Ascending aorta (tissue), 2 donors: Measurements from ENCODE around the gene MOCS3. TPM values are rescaled to one million over a fixed set of nuclear protein-coding genes. Genes with fewer than 3 reads are reported as not detected.

Experiments
- DNase-seq, 2 donors: peaks; one replicate each; pipeline ENCODE4 v3.0.0-alpha.2; 2019; ENCODE audit warnings: low spot score in 2 of 2
- H3K27ac ChIP-seq, 2 donors: fragments of 200-600 bp; sonication (generic); one replicate each; pipeline ENCODE4 v1.5.1; 2016 to 2017; ENCODE audit warnings: mild to moderate bottlenecking in 1 of 2
- H3K27me3 ChIP-seq: fragments of 200-600 bp; sonication (generic); one replicate; pipeline ENCODE4 v1.5.1; 2017
- H3K36me3 ChIP-seq, 2 donors: fragments of 200-600 bp; sonication (generic); one replicate each; pipeline ENCODE4 v1.5.1; 2016
- H3K4me1 ChIP-seq, 2 donors: fragments of 200-600 bp; sonication (generic); one replicate each; pipeline ENCODE4 v1.5.1; 2016 to 2017; ENCODE audit warnings: mild to moderate bottlenecking in 1 of 2
- H3K4me3 ChIP-seq, 2 donors: fragments of 200-600 bp; sonication (generic); one replicate each; pipeline ENCODE4 v1.5.1; 2016 to 2017; ENCODE audit warnings: mild to moderate bottlenecking in 1 of 2
- H3K9me3 ChIP-seq, 2 donors: fragments of 200-600 bp; sonication (generic); one replicate each; pipeline ENCODE4 v1.5.1; 2016
- CTCF ChIP-seq, 3 experiments: fragments of 200-600 bp in 2 of 3; fragments of 450-650 bp in 1 of 3; sonication (generic) in 2 of 3; IDR thresholded peaks; one replicate each; pipeline ENCODE4 v1.5.1; 2016 to 2019; ENCODE audit warnings: antibody characterized with exemption in 3 of 3, mild to moderate bottlenecking in 1 of 3, moderate library complexity in 1 of 3
- intact Hi-C: fragments of 100-400 bp; cut with DNase I; formaldehyde crosslinking; loops from one replicate; pipeline ENCODE4 v1.15.1; 2023
- total RNA-seq: library from RNA; depleted of rRNA; stranded (reverse); fragments of >200 nt; gene quantifications from one replicate; pipeline ENCODE4 v1.1.0, GENCODE V29; 2016

The MOCS3 gene
- total RNA-seq, 1 donor from 2014 or later: 4.7 TPM

- peak in 1 of 2 donors; percentile 66 for DNase-seq
- Histone ChIP-seq H3K27me3 (no peaks in the 10 kb centered on the region), H3K4me3 (peak overlapping the region; percentile 89 to 98), H3K4me1 (peaks cover 0 to 17% of the 10 kb centered on the region in 2 donors), H3K9me3 (no peaks in the 10 kb centered on the region), H3K27ac (peak overlapping the region; percentile 99), H3K36me3 (peaks cover 12 to 14% of the 10 kb centered on the region in 2 donors)
- no peak for TF ChIP-seq CTCF (IDR thresholded peaks at IDR 0.05)
- intact Hi-C loops: no loop called here
Observed at GRCh38 chr20:50930139-50930975, 28.3 kb upstream of the MOCS3 start.

- Histone ChIP-seq H3K4me1 (peaks cover 0 to 12% of the 10 kb centered on the region in 2 donors), H3K36me3 (peaks cover 17 to 20% of the 10 kb centered on the region in 2 donors), H3K27ac (peak overlapping the region; percentile 99), H3K4me3 (peak overlapping the region; percentile 89 to 98), H3K9me3 (no peaks in the 10 kb centered on the region), H3K27me3 (no peaks in the 10 kb centered on the region)
- intact Hi-C loops: loop anchor here (1.0 kb wide), 1 partner anchor 27 kb away; the partner anchor contains the start of genes DPM1 and MOCS3
- no peak for DNase-seq
- no peak for TF ChIP-seq CTCF (IDR thresholded peaks at IDR 0.05)
Observed at GRCh38 chr20:50930976-50931305, 27.7 kb upstream of the MOCS3 start.

- DNase-seq: peak; percentile 73 to 95
- H3K4me3 ChIP-seq: peak within 1 kb of the TSS; percentile 89 to 98
- peak within 1 kb of the TSS; percentile 99 for H3K27ac ChIP-seq
- peak; percentile 75 to 96 (median 83) for TF ChIP-seq CTCF (IDR thresholded peaks at IDR 0.05)
- H3K9me3 ChIP-seq: no peaks in the 10 kb centered on the region
- no peaks in the 10 kb centered on the region for H3K27me3 ChIP-seq
- H3K36me3 ChIP-seq: peaks cover 19 to 25% of the 10 kb centered on the region in 2 donors
- intact Hi-C loops: loop anchor here (1.0 kb wide), 1 partner anchor 27 kb away; the partner anchor contains the start of genes DPM1 and MOCS3
- peaks cover 0 to 7% of the 10 kb centered on the region in 2 donors for H3K4me1 ChIP-seq
Observed at GRCh38 chr20:50931306-50932015, 27.2 kb upstream of the MOCS3 start, which contains the start of gene ADNP. Gene ADNP, minus strand, starts transcription at chr20:50931437. Its CDS starts 27,441 bp downstream, at chr20:50903996.

GRCh38 chr20:50932016-50932485 lies 26.6 kb upstream of the MOCS3 start:
- DNase-seq: no peak
- Histone ChIP-seq H3K9me3 (no peaks in the 10 kb centered on the region), H3K4me3 (peak overlapping the region; percentile 89 to 98), H3K27me3 (no peaks in the 10 kb centered on the region), H3K36me3 (peaks cover 19 to 30% of the 10 kb centered on the region in 2 donors), H3K4me1 (peaks cover 0 to 7% of the 10 kb centered on the region in 2 donors), H3K27ac (peak overlapping the region; percentile 99)
- no peak for TF ChIP-seq CTCF (IDR thresholded peaks at IDR 0.05)
- intact Hi-C loops: no loop called here

GRCh38 chr20:50932691-50933280 lies 25.8 kb upstream of the MOCS3 start:
- intact Hi-C loops: no loop called here
- H3K4me3 ChIP-seq: no peak overlapping the region
- no peaks in the 10 kb centered on the region for H3K27me3 ChIP-seq
- TF ChIP-seq CTCF (IDR thresholded peaks at IDR 0.05): no peak
- H3K4me1 ChIP-seq: peaks cover 0 to 7% of the 10 kb centered on the region in 2 donors
- peaks cover 19 to 38% of the 10 kb centered on the region in 2 donors for H3K36me3 ChIP-seq
- no peaks in the 10 kb centered on the region for H3K9me3 ChIP-seq
- no peak for DNase-seq
- peak overlapping the region in 1 of 2 donors; percentile 99 for H3K27ac ChIP-seq
